Measurements from ENCODE around the gene DPT. TPM values are rescaled to one million over a fixed set of nuclear protein-coding genes. Genes with fewer than 3 reads are reported as not detected.

The DPT gene
- total RNA-seq, 1 donor: 1.7 TPM

DNA sequence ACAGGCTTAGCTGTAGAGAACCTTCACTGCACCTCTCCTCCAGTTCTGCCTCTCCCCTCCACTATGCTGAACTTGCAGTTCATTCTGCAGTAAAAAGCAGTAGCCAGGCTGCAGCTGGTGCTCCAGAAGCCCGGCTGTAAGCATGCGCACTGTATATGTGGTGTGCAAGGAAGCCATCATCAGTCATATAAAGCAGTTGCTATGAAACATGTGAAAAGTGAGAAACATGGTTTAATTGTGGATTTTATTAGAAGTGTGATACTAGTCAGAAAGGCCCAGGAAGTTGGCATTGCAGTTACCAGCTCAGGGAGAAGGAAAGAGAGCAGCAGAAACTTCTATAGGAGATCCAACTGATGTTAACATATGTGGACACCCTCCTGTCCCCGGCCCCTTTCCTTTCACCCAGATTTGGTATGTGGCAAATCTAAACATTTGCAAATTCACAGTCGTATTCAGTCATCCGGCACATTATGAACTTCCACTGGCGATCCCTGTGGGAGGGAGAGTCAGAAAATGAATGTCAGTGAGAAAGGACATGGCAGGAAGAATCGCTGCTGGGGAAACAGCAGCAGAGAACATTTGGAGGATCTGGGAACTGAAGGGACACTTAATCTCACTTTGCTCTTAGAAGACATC lies 32.8 kb downstream of the DPT start:
- no peak overlapping the region for H3K4me3 ChIP-seq (ENCODE audit: low read depth, low read length)
- DNase-seq (ENCODE audit: low read depth): no peak
- TF ChIP-seq, protein P1, sequence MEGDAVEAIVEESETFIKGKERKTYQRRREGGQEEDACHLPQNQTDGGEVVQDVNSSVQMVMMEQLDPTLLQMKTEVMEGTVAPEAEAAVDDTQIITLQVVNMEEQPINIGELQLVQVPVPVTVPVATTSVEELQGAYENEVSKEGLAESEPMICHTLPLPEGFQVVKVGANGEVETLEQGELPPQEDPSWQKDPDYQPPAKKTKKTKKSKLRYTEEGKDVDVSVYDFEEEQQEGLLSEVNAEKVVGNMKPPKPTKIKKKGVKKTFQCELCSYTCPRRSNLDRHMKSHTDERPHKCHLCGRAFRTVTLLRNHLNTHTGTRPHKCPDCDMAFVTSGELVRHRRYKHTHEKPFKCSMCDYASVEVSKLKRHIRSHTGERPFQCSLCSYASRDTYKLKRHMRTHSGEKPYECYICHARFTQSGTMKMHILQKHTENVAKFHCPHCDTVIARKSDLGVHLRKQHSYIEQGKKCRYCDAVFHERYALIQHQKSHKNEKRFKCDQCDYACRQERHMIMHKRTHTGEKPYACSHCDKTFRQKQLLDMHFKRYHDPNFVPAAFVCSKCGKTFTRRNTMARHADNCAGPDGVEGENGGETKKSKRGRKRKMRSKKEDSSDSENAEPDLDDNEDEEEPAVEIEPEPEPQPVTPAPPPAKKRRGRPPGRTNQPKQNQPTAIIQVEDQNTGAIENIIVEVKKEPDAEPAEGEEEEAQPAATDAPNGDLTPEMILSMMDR (IDR thresholded peaks at IDR 0.05; ENCODE audit: insufficient read depth, low read depth, low read length): no peak

DNA sequence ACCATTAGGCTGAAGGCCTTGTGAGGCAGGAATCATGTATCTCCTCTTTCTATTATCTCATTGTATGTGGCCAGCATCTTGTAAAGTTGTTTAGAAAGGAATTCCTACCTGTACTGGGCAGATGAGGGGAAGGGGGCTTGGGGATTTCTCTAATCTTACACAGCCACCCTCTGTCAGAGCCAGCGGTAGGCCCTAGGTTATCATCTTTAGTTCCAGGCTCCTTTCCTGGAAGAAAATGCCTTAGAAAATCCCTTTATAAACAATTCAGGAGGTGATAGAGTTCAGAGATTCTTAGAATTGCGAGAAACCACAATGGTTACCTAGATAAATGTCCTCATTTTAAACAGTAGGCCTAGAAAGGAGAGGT lies 35.2 kb downstream of the DPT start:
- no peak overlapping the region for H3K4me3 ChIP-seq (ENCODE audit: low read depth, low read length)
- DNase-seq (ENCODE audit: low read depth): no peak
- TF ChIP-seq, protein P1 (IDR thresholded peaks at IDR 0.05; ENCODE audit: insufficient read depth, low read depth, low read length): no peak

DNA sequence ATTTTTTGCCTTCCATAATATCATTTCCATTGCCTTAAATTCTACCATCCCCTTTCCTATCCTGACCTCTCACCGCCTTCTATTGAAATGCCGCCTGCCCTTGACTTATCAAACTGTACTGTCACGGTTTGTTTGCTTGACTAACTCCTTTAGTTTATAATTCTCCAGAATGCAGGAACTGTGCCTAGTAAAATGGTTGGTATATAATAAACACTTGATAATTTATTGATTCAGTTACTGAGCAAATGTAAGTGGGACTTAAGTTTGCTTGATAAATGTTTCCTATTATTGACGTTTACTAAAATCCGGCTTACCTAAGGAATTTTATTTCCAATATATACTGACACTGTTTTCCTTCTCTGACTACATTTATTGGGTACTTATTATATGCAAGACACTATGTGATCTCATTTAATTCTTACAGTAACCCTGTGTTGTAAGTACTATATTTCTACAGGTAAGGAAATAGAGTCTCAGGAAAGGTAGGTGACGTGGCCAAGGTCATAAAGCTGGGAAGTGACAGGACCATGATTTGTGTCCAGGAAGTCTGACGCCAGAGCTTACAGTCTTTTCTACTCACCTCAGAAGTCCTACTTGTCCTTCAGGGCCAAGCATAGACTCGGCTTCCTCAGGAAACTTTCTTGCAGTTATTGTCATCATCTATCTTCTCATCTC lies 35.7 kb downstream of the DPT start:
- no peak overlapping the region for H3K4me3 ChIP-seq (ENCODE audit: low read depth, low read length)
- TF ChIP-seq, protein P1 (IDR thresholded peaks at IDR 0.05; ENCODE audit: insufficient read depth, low read depth, low read length): no peak
- no peak for DNase-seq (ENCODE audit: low read depth)

DNA sequence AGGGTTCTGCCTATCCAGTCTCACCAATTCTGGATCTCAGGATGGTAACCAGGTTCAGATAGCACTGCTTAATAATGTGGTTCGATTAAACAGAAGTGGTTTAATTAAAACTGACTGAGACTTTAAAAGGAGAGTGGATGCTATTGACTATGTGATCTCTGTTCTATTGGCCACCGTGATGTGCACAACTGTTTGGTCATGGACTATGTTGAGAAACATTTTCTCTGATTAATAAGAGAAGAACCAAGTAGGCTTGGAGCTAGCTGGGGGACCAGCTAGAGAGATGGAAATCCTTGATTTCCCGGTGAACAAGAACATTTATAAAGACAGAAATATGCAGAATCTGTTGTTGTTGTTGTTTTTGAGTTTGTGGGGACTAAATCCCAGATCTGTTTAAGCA lies 36.5 kb downstream of the DPT start:
- H3K4me3 ChIP-seq (ENCODE audit: low read depth, low read length): no peak overlapping the region
- DNase-seq (ENCODE audit: low read depth): no peak
- TF ChIP-seq, protein P1 (IDR thresholded peaks at IDR 0.05; ENCODE audit: insufficient read depth, low read depth, low read length): no peak

GRCh38 chr1:168691541-168691940 lies 37.5 kb downstream of the DPT start:
- DNase-seq (ENCODE audit: low read depth): no peak
- TF ChIP-seq, protein P1 (IDR thresholded peaks at IDR 0.05; ENCODE audit: insufficient read depth, low read depth, low read length): no peak
- no peak overlapping the region for H3K4me3 ChIP-seq (ENCODE audit: low read depth, low read length)

GRCh38 chr1:168689726-168690602 lies 39.0 kb downstream of the DPT start:
- TF ChIP-seq, protein P1 (IDR thresholded peaks at IDR 0.05; ENCODE audit: insufficient read depth, low read depth, low read length): no peak
- no peak for DNase-seq (ENCODE audit: low read depth)
- no peak overlapping the region for H3K4me3 ChIP-seq (ENCODE audit: low read depth, low read length)

Data from fibroblast of villous mesenchyme (primary cell).